Spleen (tissue), 7 donors: ENCODE measurements around the gene ADPRM.
A peak's percentile ranks its signal among the peaks of the same experiment; 100 is the strongest.

Source experiments
- CTCF ChIP-seq, 11 experiments: fragments of 200-600 bp in 7 of 11; fragments of 450-650 bp in 4 of 11; sonication (generic) in 4 of 11; IDR thresholded peaks in 8 of 11; conservative IDR thresholded peaks in 3 of 11; 1 replicate in 7 of 11; 2 replicates in 4 of 11; pipeline versions ENCODE4 v1.4.0 to v1.8.0; 2016 to 2021; ENCODE audit warnings: antibody characterized with exemption in 11 of 11, inconsistent platforms in 4 of 11, mild to moderate bottlenecking in 1 of 11
- POLR2A ChIP-seq, 3 donors: fragments of 450-650 bp; IDR thresholded peaks; one replicate each; pipeline ENCODE4 v1.5.1; 2017; ENCODE audit warnings: antibody characterized with exemption in 3 of 3, mild to moderate bottlenecking in 1 of 3
- POLR2AphosphoS5 ChIP-seq, 3 donors: sonication (generic); formaldehyde crosslinking; IDR thresholded peaks; one replicate each; pipeline ENCODE4 v1.5.1; 2017; ENCODE audit warnings: antibody characterized with exemption in 3 of 3
- donor health status: DM: no; HTN: no; CAD: no; lungs with moderate emphysema.
- donor health status: DM: no; HTN: no; CAD: no.
- donor health status: DM: no; HTN: no; CAD: no.

- TF ChIP-seq POLR2A (IDR thresholded peaks at IDR 0.05) (no peak), CTCF (IDR thresholded peaks at IDR 0.05 in 8 of 11, conservative IDR thresholded peaks at IDR 0.05 in 3 of 11) (no peak), POLR2AphosphoS5 (IDR thresholded peaks at IDR 0.05) (peak in 1 of 3 donors; percentile 60)
These were observed 2.5 kb downstream of the ADPRM start for GRCh38 chr17:10699856-10700255.
